Left ventricle myocardium inferior (tissue), 1 donor: Measurements from ENCODE around the gene ALDH16A1. TPM values are rescaled to one million over a fixed set of nuclear protein-coding genes. Genes with fewer than 3 reads are reported as not detected.

Source experiments
- DNase-seq: peaks from one replicate; pipeline ENCODE4 v3.0.0-alpha.2; 2020
- H3K27ac ChIP-seq: fragments of 200-600 bp; replicated peaks from 2 replicates; pipeline ENCODE4 v1.8.0; 2021
- H3K27me3 ChIP-seq: fragments of 200-600 bp; 2 replicates; pipeline ENCODE4 v1.8.0; 2021; ENCODE audit warnings: low read depth
- H3K36me3 ChIP-seq: fragments of 200-600 bp; 2 replicates; pipeline ENCODE4 v1.8.0; 2021
- H3K4me1 ChIP-seq: fragments of 200-600 bp; 2 replicates; pipeline ENCODE4 v1.8.0; 2021
- H3K4me3 ChIP-seq: fragments of 200-600 bp; 2 replicates; pipeline ENCODE4 v1.8.0; 2021; ENCODE audit warnings: mild to moderate bottlenecking, moderate library complexity
- H3K9me3 ChIP-seq: fragments of 200-600 bp; replicated peaks from 2 replicates; pipeline ENCODE4 v1.8.0; 2021
- CTCF ChIP-seq: fragments of 200-600 bp; IDR thresholded peaks from 2 replicates; pipeline ENCODE4 v1.8.0; 2021; ENCODE audit warnings: antibody characterized with exemption, mild to moderate bottlenecking, borderline replicate concordance
- intact Hi-C: fragments of 100-400 bp; cut with micrococcal nuclease; formaldehyde crosslinking; loops from one replicate; pipeline ENCODE4 v1.11.0; 2022
- total RNA-seq: library from RNA; stranded (reverse); fragmentation: NEBNext Ultra II Directional; extraction: Animal tissue kit (Norgen Biotek cat#: 25700); gene quantifications from one replicate; pipeline ENCODE4 v1.2.1, GENCODE V29; 2021
- donor health status: DM: no; HTN: yes; CAD: no; lungs with severe emphysema.

ALDH16A1 gene
- total RNA-seq, 1 donor from 2014 or later, result 9.6 TPM

DNA sequence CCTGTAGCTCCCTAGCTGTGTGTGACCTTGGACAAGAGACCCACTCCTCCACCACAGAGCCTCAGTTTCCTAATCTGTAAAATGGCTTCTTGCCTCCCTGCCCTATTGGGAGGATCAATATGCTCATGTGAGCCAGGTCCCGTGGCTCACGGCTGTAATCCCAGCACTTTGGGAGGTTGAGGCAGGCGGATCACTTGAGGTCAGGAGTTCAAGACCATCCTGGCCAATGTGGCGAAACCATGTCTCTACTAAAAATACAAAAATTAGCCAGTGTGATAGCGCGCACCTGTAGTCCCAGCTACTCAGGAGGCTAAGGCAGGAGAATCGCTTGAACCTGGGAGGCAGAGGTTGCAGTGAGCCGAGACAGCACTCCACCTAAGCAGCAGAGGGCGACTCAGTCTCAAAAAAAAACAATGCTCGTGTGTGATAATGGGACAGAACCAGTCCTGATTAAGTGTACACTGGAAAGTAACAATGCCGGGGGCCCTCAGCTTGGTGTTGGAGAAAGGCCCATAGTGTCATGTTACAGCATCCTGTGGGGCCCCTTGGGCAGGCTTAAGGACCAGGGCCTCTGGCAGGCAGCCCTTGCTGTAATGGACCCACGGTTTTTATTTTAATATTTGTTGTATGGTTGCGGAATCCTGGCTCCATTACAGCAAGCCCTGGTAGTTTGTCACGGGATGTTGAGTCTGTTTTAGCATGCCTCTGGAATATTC, 50.0 kb downstream of the ALDH16A1 start:
- no peaks in the 10 kb centered on the region for H3K27me3 ChIP-seq
- no peak overlapping the region for H3K4me3 ChIP-seq
- H3K4me1 ChIP-seq, result peaks cover 41% of the 10 kb centered on the region
- no peaks in the 10 kb centered on the region for H3K9me3 ChIP-seq
- DNase-seq, result no peak
- peak; percentile 78 for TF ChIP-seq CTCF
- intact Hi-C loops, result no loop called here
- no peak overlapping the region for H3K27ac ChIP-seq
- peaks cover 20% of the 10 kb centered on the region for H3K36me3 ChIP-seq

GRCh38 chr19:49503582-49503962, 50.5 kb downstream of the ALDH16A1 start:
- Histone ChIP-seq H3K9me3 (no peaks in the 10 kb centered on the region), H3K36me3 (peaks cover 14% of the 10 kb centered on the region), H3K27ac (no peak overlapping the region), H3K4me3 (no peak overlapping the region), H3K4me1 (peaks cover 35% of the 10 kb centered on the region), H3K27me3 (no peaks in the 10 kb centered on the region)
- intact Hi-C loops, result no loop called here
- no peak for DNase-seq
- TF ChIP-seq CTCF, result no peak

DNA sequence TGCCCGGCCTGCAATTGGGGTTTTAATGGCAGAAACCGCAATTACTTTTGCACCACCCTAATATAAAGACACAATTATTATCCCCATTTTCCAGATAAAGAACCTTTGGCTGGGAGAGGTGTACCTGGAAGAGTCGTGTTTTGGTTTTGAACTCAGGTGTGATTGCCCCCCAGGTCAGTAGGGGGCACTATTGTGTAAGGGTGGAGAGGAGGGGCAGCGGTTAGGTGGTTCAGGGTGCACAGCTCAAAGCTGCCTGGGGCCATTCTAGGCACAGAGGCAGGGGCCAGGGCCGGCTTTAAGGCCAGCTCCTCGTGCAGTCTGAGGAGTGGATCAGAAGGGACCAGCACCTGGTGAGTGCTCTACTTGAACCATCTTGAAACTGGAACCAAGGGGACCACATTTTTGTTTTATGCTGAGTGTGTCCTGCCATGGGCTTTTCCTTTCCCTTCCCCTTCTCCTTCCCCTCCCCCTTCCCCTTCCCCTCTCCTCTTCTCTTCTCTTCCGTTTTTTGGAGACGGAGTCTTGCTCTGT, 53.6 kb downstream of the ALDH16A1 start:
- peak; percentile 43 for DNase-seq
- Histone ChIP-seq H3K4me3 (no peak overlapping the region), H3K9me3 (no peaks in the 10 kb centered on the region), H3K27me3 (no peaks in the 10 kb centered on the region), H3K36me3 (no peaks in the 10 kb centered on the region), H3K27ac (no peak overlapping the region), H3K4me1 (peaks cover 9% of the 10 kb centered on the region)
- intact Hi-C loops, result loop anchor here (2.0 kb wide), 1 partner anchor 40 kb away; no protein-coding TSS in a partner anchor
- peak; percentile 73 for TF ChIP-seq CTCF

- TF ChIP-seq CTCF, result no peak
- Histone ChIP-seq H3K4me1 (peaks cover 19% of the 10 kb centered on the region), H3K4me3 (no peak overlapping the region), H3K27ac (no peak overlapping the region), H3K27me3 (no peaks in the 10 kb centered on the region), H3K36me3 (no peaks in the 10 kb centered on the region), H3K9me3 (no peaks in the 10 kb centered on the region)
- intact Hi-C loops, result loop anchor here (2.0 kb wide), 1 partner anchor 39 kb away; no protein-coding TSS in a partner anchor
- no peak for DNase-seq
Measured at GRCh38 chr19:49507803-49508494, 54.9 kb downstream of the ALDH16A1 start.

DNA sequence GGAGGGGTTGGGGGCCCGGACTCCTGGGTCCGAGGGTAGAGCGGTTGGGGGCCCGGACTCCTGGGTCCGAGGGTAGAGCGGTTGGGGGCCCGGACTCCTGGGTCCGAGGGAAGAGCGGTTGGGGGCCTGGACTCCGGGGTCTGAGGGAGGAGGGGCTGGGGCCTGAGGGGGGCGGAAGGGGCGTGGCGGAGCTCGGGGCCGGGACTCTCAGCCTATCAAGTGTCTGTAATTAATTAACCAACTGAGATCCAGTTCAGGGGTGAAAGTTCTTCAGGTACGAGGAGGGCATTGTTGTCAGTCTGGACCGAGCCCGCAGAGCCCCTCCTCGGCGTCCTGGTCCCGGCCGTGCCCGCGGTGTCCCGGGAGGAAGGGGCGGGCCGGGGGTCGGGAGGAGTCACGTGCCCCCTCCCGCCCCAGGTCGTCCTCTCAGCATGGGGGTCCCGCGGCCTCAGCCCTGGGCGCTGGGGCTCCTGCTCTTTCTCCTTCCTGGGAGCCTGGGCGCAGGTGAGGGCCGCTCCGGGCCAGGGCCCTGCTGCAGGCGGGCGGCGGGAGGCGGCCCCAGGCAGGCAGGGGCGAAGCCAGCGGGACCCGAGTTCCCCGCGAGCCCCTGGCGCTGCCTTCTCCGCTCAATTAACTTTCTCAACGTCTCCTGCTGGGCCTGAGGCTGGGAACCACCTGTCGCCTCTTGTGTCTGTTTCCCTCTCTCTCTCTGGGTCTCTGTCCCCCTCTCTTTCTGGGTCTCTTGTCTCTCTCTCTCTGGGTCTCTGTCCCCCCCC, 60.1 kb downstream of the ALDH16A1 start:
- no peak for TF ChIP-seq CTCF
- Histone ChIP-seq H3K36me3 (no peaks in the 10 kb centered on the region), H3K27ac (peak overlapping the region; percentile 89), H3K4me1 (peaks cover 37% of the 10 kb centered on the region), H3K9me3 (no peaks in the 10 kb centered on the region), H3K27me3 (no peaks in the 10 kb centered on the region), H3K4me3 (peak overlapping the region; percentile 90)
- intact Hi-C loops, result no loop called here
- peak; percentile 70 for DNase-seq
